GM21528 (cell line): ENCODE results near the gene VPS4A.

Experiments used
- ATAC-seq: cut with Tn5 transposase; IDR thresholded peaks from one replicate; pipeline ENCODE4 v1.9.1; 2021; ENCODE audit warnings: mild to moderate bottlenecking, moderate library complexity; ENCODE audit not compliant: unreplicated experiment, low FRiP score

Gene VPS4A

DNA sequence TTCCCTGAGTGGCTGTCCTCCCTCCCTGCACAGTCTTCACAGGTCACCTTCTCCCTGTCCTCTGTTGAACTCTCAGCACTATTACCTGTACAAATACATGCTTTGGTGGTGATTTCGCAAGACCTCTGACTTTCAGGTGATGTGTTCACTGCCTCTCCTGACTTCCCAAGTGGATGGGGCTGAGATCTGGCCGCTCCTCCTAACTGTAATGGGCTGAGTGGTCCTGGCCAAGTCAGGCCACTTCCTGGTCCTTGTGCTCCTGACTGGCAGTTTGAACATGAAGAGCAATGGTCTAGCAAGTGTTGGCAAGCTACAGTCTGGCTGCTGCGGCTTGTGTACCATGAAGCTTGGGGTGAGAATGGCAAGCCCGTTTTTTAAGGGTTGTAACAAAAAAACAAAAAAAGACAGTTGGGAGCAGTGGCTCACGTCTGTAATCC, 52.1 kb downstream of the VPS4A start:
- no peak for ATAC-seq

DNA sequence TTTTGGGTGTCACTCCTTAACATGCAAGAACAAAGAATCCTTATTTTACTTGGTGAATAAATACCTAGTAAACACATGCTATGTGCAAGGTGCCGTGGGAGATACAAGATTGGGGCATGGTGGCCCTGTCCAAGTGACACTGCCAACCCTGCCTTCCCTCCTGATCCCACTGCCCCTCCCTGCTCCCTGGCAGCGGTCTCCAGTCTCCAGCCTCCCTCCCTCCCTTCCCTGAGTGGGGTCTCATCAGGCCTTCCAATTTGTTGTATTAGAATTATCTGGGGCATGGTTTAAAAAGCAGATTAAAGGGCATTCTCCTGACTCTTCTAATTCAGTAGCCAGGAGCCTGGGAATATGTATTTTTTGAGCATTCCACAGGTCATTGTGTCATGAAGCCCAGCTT, 52.9 kb downstream of the VPS4A start:
- ATAC-seq, result no peak

DNA sequence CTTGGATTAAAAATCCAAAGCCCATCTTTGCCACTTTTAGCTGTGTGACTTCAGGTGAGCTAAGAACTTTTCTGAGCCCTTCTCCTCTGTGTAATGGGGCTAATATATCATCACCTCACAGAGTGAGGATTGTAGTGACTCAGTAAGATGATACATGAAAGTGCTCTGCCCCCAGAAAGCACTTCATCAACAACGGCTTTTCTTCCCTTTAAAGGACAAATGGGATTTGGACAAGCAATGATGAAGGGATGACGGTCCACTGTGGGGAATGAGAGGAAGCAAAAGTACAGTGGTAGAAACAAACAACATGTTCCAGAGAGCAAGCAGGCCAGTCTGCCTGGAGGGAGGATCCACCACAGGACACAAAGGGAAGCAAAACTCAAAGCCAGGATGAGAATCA, 54.8 kb downstream of the VPS4A start:
- ATAC-seq, result no peak

DNA sequence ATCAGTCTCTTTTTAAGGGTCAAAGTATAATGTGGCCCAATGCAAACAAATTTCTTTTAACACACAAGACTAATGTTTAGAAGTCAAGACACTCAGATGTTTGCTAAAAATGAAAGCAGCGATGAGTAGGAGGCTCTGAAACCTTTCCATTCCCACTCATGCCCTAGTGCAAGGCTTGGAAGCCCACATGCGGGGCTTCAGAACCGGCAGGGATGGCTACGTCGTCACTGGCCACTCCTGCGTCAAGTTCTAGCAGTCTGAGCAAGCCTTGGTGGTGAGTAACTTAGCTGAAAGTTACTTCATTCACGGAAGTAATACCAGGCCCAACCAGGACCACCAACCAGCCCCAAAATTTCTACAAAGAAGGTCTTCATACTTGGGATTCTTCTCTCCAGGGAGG, 55.3 kb downstream of the VPS4A start:
- ATAC-seq, result no peak

DNA sequence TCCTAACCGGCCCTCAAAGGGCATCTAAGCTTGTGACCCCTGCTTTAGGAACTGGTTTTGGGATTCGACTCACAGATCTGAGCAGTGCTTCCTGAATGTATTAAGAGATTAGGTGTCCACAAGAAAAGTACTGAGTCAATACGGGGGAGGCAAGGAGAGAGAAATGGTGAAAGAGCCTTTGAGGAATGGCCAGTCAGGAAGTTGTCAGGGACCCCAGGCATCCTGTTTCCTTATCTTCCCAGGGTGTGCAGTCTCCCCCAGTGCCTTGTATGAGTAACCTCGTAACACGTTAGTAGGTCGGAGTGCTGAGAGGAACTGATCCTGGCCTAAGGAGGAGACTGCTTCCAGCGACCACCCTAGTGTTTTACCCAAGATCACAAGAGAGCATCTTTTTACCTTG, 56.8 kb downstream of the VPS4A start:
- ATAC-seq, result no peak

DNA sequence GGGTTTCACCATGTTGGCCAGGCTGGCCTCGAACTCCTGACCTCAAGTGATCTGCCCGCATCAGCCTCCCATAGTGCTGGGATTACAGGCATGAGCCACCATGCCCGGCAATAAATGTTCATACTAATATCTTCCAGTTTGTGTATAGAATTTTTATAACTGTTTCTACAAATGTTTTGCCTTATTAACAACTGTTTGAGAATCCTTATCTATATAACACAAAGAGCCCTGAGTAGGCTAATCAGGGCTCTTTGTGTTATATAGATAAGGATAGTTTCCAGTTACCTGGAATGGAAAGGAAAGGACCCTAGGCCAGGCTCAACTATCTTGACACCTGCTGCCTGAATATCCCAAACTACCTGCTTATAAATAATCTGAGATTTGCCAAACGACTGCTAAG, 57.7 kb downstream of the VPS4A start:
- no peak for ATAC-seq

DNA sequence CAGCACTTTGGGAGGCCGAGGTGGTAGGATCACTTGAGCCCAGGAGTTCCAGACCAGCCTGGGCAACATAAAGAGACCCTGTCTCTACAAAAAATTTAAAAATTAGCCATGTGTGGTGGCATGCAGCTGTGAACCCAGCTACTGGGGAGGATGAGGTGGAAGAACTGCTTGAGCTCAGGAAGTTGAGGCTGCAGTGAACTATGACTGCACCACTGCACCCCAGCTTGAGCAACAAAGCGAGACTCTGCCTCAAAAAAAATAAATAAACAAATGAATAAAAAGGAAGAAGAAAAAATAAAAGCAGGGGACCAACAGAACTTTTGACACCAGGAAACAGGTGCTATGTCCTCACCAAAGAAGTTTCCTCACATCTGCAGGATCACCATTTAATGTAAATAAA, 60.4 kb downstream of the VPS4A start:
- ATAC-seq, result no peak

DNA sequence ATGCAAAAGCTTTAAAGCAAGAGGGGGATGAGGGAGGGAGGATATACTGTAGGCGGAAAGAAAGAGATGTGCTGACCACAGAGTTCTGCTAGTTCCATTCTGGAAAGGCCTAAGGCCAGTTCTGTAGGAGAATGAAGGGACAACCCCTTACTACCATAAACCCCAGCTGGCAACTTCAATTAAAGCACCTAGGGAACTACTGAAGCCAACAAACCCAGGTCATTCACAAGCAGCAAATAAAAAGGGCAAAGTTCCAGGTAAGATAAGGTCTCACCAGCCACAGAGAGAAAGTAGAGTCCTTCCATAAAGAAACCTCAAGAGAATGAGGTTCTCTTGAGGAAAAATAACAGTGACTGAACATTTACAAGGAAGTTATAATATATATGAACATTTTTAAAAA, 61.9 kb downstream of the VPS4A start:
- no peak for ATAC-seq
